NOMO-1 treated with dmso at 0.1 percent for 144 hours (cell line): ENCODE measurements around the gene C6orf136.
"Not testable (repeated sequence)": the region's sequence is repeated elsewhere in the genome, so short reads cannot be mapped to it uniquely, and the experiment has no call there.

Experiments
- DNase-seq: peaks from one replicate; lab custom pipeline; 2025; ENCODE audit not compliant: unreplicated experiment; lab: John Stamatoyannopoulos, UW

Gene C6orf136

DNA sequence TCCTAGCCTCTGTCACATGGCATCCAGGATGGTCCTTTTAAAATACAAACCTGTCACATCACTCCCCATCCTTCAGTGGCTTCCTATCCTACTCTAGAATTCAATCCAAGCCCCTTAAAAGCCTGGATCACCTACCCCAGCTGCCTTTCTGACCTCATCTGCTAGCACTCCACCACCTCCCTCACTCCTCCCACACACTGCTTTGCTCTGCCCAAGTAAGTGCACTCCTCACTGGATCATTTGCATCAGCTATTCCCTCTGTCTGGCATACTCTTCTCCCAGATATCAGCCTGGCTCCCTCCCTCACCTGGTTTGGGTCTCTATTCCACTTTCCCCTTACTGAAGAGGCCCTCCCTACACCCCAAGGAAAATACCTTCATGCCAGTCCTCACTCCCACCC lies 10.5 kb downstream of the C6orf136 start:
- no peak for DNase-seq

GRCh38 chr6:30657922-30658321 lies 11.0 kb downstream of the C6orf136 start:
- DNase-seq: not testable (repeated sequence)

DNA sequence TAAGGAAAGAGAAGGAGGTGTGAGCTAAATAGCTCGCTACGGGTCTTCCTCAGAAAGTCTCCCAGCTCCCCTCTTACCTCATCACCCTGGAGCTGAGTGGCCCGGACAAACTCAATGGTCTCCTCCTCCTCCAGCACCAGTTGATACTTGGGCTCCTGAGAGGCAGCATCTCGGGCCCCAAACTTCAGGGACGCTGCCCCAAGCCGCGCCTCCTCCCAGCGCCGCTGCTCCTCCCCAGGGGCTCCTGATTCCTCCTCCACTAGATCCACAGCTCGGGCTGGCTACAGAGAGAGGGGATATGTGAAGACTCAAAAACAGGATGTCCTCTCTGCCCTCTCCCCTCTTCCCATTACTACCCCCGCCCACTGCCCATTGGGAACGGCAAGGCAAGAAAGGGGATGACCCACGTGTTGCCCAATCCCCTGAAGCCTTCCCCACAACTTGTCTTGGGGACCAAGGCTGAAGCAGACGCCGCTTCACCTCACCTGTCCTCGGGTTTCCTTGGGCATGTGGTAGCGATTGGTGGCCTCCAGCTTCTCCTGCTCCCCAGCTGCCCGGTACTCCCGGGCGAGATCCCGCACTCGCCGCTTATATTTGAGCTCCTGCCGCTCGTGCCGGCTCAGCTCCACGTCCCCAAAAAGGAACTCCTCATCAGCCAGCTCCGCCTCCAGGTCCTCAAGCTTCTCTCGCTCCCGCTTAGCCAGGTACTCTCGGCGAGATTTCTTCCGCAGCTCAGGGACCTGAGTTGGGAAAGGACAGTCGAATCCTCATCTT lies 18.2 kb downstream of the C6orf136 start:
- DNase-seq: no peak

GRCh38 chr6:30666300-30666699 lies 19.4 kb downstream of the C6orf136 start:
- DNase-seq: not testable (repeated sequence)

DNA sequence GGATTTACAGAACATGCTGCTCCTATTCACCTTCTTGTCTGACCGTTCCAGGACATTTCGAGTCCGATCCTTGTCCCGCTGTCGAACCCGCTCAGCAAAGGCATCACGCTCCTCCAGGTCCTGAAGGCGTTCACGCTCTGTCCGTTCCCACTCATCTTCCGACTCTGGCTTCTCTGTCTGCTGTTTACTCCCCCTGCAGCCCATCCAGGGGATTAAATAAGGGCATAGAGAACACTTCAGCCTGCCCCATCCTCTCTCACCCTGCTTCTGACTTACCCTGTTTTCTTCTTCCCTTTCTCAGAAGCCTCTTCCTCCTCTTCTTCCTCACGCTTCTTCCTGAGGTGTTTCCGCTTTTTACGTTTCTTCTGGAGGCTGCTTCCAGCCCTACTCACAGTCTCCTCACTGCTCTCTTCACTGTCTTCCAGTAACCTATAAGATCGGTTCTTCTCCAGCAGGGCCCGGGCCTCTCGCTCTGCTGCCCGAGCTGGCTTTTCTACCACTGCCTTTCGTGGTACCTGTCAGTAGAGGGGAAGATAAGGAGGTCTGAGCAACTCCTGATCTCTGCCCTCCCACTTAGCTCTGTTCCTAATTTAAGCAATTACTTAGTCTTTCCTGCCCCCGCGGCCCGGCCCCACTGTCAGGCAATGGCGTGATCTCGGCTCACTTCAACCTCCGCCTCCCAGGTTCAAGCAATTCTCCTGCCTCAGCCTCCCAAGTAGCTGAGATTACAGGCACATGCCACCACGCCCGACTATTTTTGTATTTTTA lies 24.0 kb downstream of the C6orf136 start:
- DNase-seq: no peak

DNA sequence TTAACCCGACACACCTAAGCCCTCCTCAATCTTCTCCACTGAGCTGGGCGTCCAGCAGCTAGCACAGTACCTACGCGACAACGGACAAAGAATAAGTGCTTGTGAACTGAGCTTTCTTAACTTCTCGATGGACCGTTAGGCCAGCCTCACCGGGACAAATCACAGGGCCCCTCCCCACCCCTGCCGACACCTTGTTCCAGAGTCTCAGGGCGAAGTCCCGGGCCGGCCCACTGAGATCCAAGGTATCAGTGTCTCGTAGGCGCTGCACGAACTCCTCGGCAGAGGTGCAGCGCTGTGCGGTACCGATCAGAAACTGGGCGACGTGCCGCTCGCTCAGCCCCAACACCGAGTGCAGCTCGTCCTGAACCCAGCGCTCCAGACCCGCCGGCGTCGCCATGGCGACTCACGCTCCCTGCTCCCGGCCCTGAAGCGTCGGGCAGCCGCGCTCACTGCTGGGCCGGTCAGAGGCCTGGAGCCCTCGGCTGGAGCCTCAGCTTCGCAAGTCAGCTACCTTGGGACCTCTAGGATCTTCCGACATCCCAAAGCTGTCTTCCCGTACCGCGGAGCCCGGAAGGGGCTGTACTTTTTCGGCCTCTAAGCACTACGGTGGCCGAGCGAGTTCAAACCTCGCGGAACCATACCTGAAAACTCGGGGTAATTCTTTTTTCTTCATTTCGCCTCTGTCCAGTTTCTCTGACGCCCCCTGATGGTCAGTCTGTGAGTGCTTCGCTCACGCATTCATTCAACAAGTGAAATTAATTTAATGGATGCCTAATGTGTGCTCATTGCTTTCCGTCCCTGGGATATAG lies 25.7 kb downstream of the C6orf136 start, which contains the start of gene DHX16:
TSS of gene DHX16 (minus strand) at position 562 of the 809 bp plus-strand sequence. CDS start at position 397, 165 bp downstream.
- DNase-seq: peak; percentile 79

DNA sequence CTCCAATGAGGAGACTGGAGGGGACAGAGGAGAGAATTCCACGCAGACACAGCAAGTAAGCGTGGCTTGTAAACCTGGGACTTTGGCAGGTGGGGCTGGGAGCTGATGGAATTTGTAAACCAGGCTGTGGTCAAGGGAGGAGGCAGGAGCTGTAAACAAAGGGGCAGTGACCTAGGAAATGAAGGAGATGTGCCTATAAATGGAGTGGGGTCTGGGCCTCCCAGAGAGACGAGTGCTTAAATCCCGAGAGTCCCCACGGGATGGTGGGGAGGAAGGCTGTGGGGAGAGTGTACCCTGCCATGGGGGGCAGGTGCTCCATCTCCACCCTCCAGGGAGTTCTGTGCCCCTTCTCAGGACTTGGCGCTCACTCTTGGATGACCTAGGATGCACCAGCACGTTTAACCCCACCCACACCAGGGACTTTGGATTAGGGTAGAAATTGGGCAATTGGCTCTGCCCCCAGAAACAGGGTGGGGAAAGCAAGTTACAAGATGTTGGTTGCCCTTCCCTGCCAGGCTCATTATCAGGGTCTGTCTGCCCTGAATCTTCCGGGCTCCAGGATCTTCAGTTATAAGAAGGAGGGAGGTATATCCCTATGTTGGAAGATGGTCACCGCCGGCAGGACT lies 29.8 kb downstream of the C6orf136 start:
- no peak for DNase-seq

DNA sequence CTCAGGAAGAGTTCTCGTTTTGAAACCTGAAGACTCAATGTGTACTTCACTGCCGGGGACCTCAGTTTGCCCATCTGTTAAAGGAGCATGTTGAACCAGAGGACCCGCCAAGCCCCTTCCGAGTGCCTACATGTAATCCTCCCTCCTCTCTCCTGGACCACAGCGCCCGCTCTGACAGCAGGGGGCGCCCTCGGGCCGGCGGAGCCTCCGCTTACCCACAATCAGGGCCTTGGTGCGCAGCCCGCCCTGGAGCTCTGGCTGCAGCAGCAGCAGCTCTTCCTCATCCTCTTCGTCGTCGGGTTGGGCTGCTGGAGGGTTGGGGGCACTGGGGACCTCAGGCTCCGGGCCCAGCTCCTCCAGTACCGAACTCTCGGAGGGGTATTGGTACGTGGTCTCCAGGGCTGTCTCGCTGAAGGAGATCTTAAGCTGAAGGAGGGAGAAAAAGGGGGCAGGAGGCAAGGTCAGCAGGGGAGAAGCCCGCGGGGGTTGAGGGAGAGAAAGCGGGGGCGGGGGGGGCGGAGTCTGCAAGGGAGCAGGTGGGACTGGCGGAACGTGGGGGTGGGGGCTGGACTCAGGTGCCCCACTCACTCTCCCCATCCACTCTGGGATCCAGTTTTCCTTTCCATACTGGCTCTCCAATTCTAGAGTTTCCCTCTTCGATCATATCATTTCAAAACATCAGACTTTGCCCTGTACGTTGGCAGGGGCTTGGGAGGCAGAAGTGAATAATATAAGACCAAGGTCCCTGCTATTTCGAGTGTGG lies 32.2 kb downstream of the C6orf136 start:
- peak; percentile 74 for DNase-seq

DNA sequence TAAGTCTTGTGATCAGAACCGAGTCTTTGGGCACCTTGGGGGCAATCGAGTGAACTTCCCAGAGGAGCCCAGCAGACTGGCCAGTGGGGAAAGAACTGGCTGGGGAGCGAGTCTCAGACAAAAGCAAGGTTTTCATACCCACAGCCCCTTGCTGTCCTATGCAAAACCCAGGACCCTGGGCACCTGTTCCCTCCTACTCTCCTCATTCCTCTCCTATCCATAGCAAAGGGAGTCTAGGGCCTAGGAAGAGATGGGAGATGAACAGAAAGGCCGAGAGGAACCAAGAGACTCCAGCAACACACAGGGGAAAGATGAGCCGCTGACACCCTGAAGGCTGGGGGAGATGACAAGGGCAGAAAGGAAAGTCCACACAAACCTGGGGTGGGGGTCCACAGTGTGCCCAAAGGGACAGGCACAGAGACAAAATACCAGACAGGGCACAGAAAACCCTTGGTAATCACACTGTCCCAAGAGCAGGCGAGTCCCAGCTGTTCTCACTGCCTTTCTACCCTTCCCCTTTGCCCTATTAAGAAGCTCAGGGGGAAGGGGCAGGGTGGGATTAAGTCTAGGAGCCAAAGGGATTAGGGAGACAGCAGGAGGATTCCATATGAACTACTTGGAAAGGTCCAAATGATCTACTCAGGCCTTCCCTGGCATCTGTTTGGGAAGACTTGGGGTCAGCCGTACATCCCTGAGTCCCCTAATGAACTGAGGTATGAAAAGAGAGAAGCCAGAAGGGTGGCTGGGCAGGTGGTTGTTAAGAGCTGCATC lies 33.0 kb downstream of the C6orf136 start:
- DNase-seq: no peak

DNA sequence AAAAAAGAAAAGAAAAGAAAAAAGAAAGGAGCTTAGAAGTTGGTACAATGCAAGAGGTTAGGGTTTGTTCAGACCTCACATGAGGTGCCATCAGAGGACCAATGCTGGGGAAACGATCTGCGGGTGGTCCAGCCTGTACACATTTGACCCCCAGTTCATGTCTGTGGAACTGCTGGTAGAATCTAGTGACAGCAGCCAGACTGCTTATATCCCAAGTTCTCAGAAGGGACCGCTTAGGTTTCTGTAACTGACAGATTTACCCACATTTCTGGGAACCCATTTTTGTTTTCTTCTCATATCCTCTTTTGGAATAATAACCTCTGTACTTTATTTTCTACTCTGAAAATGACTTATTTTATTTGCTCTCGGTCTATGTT lies 34.8 kb downstream of the C6orf136 start:
- no peak for DNase-seq

- peak; percentile 97 for DNase-seq
Measured at GRCh38 chr6:30682143-30683117, 35.5 kb downstream of the C6orf136 start.

DNA sequence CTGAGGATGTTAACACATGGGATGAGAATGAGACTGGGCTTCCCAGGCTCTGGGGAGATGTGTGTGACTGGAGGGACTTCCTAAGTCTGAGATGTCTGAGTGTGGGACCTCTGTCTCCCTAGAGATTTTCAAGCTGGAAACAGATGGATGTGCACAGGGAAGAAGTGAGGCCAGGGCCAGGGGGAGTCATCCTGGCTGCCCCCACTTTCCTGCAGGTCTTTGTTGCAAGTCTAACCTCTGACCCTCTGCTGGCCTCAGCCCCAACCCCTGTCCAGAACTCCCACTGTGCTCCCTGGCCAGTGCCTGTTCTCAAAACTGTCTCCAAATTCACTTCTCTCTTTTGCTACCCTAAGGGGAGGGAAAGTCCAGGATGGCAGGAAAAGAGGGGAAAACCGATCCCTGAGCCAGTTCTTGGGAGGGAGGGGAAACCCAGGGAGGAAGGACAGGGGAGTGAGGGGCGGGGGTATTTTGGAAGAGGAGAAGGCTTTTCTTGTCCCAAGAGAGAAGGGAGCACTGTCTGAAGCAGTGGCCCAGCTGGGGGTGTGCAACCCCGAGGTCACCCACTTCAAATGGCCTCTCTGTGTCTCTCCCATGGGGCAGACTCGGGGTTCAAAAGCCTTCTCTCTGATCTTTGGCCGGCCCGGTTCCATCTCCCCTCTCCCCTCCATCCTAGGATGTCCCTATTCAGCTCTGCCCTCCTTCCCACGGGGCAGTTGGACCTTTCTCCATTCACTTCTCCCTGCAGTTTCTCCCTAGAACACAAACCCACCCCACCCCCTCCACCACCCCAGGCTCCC lies 36.4 kb downstream of the C6orf136 start:
- no peak for DNase-seq

DNA sequence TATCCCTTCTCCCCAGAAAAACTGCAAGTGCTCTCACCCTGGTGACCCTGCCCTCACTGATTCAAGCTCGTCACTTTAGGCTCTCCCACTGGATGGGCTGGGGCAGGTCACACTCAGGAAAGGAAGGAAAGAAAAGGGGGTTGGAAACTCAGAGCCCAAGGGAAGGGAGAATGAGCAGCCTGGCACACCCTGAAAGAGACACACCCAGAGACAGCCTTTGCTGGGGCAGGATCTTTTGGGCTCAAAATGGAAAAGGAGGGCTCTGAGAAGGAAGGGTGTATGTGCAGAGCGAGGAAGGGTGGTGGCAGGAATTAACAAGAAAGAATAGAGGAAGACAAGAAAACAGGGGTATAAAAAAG lies 37.0 kb downstream of the C6orf136 start:
- no peak for DNase-seq

- DNase-seq: peak; percentile 59
Measured at GRCh38 chr6:30684386-30685156, 37.6 kb downstream of the C6orf136 start.

DNA sequence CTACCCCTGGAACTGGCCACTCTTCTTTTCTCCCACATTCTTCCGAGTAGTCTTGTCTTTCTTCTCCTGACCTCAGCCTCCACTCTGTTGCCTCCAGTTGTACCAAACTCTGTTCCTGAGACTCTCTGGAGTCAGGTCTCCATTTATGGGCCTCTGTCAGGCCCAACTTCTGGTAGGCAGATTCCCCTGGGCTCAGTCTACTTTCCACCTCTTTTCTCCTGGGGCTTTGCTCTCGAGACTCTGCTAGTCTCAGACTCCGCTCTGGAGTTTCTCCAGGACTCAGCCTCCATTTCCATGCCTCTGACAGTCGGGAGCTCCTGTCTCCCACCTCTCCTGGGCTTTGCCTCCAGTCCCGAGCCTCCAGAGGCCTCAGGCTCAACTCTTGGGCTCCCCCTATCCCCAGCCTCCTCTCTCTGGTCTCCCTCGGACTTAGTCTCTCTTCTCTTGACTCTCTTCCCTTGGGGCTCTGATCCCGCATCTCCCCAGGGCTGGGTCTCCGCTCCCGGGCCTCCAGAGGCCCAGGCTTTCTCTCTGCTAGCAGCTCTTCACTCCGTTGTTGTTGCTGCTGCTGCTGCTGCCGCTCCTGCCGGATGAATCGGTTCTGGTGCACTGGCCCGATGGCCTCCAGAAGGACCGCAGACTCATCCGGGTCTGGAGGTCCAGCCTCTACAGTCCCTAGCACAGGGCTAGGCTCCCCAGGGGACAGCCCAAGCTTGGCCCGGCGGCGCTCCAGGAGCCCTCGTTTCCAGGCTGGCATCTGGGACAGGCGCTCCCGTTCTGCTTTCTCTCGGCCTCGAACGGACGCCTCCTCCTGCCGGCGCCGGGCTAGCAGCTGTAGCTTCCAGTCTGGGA lies 38.5 kb downstream of the C6orf136 start:
- DNase-seq: peak; percentile 13
